Effector memory CD4-positive, alpha-beta T cell (primary cell): ENCODE data around the gene AADACL4.

Experiments
- DNase-seq, 3 donors: peaks; one replicate each; pipeline ENCODE4 v3.0.0-alpha.2; 2020
- H3K27ac ChIP-seq: 2 replicates; pipeline ENCODE4 v1.7.0; 2013; ENCODE audit warnings: mild to moderate bottlenecking, low read length, moderate library complexity; ENCODE audit not compliant: insufficient read depth, poor library complexity, severe bottlenecking
- H3K27me3 ChIP-seq: replicated peaks from 2 replicates; pipeline ENCODE4 v1.7.0; 2013; ENCODE audit warnings: mild to moderate bottlenecking, low read length; ENCODE audit not compliant: insufficient read depth, control insufficient read depth, poor library complexity, severe bottlenecking
- H3K36me3 ChIP-seq: 2 replicates; pipeline ENCODE4 v1.7.0; 2013; ENCODE audit warnings: mild to moderate bottlenecking, low read length, moderate library complexity; ENCODE audit not compliant: control insufficient read depth, insufficient read depth
- H3K4me1 ChIP-seq: 2 replicates; pipeline ENCODE4 v1.7.0; 2013; ENCODE audit warnings: low read length, mild to moderate bottlenecking; ENCODE audit not compliant: control insufficient read depth, insufficient read depth, poor library complexity, severe bottlenecking
- H3K4me3 ChIP-seq: 2 replicates; pipeline ENCODE4 v1.7.0; 2013; ENCODE audit warnings: low read length, low read depth, mild to moderate bottlenecking; ENCODE audit not compliant: insufficient read depth, poor library complexity, severe bottlenecking
- H3K9me3 ChIP-seq: 2 replicates; pipeline ENCODE4 v1.7.0; 2013; ENCODE audit warnings: mild to moderate bottlenecking, low read length, moderate library complexity; ENCODE audit not compliant: control insufficient read depth

AADACL4 gene

DNA sequence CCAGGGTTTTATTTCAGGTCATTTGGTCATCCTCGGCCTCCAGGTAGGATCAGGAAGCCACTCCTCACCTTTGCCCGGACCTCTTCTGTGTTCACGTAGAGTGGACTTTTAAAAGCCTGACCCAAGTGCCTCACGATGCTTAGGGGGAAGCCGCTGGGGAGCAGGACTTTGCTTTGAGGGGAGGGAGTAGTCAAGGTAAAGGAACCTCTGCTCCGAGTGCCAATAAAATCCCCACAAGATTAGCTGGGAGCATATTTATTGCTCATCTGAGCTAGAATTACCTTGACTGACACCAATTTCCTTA, 25.3 kb upstream of the AADACL4 start:
- no peaks in the 10 kb centered on the region for H3K27me3 ChIP-seq
- H3K4me3 ChIP-seq, result peak overlapping the region; percentile 96
- H3K36me3 ChIP-seq, result no peaks in the 10 kb centered on the region
- H3K27ac ChIP-seq, result peak overlapping the region; percentile 79
- H3K9me3 ChIP-seq, result no peaks in the 10 kb centered on the region
- peaks cover 38% of the 10 kb centered on the region for H3K4me1 ChIP-seq
- no peak for DNase-seq

DNA sequence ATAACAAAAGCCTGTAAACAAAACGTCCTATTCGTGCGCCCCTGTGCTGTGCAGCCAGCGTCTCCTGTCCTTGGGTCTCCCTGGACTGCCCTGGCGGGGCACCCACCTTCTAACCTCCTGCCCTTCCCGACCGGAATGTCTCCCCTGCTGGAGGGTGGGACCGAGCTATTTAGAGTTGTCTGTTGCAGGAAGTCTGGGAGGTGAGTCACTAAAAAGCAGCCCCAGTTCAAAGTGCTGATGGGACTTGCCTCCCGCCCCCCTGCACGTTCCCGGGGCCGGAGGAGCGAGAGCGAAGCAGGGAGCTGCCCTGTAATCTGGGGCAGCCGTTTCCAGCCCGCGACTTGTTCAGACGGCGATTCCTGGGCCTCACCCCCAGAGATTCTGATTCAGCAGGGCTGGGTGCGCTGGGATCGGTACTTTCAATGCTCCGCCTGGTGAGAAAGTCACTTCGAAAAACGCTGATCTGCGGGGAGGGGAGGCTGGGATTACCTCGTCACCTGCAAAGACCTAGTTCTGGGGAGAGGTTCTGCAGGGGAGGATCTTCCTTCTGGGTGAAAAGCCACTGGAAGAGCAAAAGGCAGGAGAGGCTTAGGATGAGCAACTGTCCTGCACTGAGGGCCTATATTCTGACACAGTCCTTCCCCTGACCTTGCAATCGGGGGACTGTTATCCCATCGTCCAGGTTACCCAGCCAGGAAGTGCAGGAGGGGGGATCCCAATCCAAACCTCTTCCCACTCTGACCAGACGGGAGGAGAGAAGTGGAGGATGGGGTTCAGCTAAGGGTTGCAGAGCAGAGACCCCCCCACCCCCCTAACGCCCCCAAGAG, 24.7 kb upstream of the AADACL4 start:
- Histone ChIP-seq H3K27me3 (no peaks in the 10 kb centered on the region), H3K4me3 (peak overlapping the region; percentile 96), H3K4me1 (peaks cover 37% of the 10 kb centered on the region), H3K9me3 (no peaks in the 10 kb centered on the region), H3K27ac (peak overlapping the region; percentile 79), H3K36me3 (no peaks in the 10 kb centered on the region)
- peak; percentile 49 to 72 (median 67) for DNase-seq

DNA sequence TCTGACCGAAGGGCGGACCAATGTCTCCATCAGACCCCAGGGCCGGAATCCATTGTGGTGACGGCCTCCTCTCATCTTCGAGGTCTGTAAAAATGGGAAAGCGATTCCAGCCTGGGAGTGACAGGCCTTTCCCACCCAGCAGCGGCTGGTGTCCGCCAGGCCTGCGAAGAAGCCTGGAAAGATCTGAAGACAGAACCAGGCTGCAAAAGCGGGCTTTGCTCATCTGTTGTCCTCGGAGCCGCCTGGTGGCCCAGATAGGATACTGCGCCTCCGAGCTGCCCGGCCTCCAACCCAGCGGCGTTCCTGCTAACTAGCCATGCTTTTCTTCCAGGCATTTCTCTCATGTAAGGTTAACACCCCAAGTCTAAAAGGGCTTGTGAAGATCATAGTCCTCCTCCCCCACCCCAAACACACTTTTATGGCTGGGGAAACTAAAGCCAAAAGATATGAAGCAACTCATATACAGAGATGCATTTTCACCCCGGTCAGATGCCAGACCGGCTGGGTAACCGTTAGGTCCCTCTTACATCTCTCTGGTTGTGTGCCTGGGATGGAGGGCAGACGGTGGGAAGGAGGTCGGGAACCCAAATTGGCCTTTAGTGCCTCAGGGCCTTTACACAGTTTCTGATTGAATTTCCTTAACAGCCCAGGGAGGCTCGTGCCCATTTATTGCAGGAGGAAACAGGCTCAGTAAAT, 23.9 kb upstream of the AADACL4 start:
- DNase-seq, result peak; percentile 51 to 59 (median 54)
- H3K4me3 ChIP-seq, result peak overlapping the region; percentile 96
- H3K27ac ChIP-seq, result no peak overlapping the region
- peaks cover 29% of the 10 kb centered on the region for H3K4me1 ChIP-seq
- H3K9me3 ChIP-seq, result no peaks in the 10 kb centered on the region
- H3K36me3 ChIP-seq, result no peaks in the 10 kb centered on the region
- H3K27me3 ChIP-seq, result no peaks in the 10 kb centered on the region

DNA sequence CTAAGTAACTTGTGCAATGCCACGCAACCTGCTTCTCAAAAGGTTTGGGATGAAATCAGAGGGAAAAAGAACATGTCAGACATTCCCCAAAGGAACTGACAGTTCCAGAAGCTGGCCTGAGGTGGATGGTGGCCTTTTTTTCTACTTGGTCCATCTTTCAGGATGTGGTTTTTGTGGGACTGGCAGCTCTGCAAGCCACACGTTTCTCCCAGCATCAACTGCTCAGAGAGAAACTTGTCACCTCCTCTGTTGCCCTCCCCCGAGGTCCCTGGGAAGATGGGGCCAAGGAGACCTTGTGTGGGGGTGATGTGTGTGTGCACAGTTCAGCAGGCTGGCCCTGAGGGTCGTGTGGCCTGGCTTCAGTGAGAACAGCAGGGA, 23.4 kb upstream of the AADACL4 start:
- Histone ChIP-seq H3K4me3 (no peak overlapping the region), H3K4me1 (peaks cover 24% of the 10 kb centered on the region), H3K27me3 (no peaks in the 10 kb centered on the region), H3K9me3 (no peaks in the 10 kb centered on the region), H3K36me3 (no peaks in the 10 kb centered on the region), H3K27ac (no peak overlapping the region)
- no peak for DNase-seq

DNA sequence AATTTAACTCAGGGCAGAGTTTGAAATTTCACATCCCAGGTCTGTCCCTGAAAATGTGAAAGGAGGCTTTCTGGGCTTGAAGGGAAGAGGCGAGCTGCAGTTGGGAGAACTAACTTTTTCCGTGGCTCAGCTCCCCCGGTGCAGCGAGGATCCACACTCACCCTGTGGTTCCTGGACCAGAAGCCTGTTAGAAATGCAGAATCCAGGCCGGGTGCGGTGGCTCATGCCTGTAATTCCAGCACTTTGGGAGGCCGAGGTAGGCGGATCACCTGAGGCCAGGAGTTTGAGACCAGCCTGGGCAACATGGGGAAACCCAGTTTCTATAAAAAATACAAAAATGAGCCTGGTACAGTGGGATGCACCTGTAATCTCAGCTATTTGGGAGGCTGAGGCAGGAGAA, 23.0 kb upstream of the AADACL4 start:
- Histone ChIP-seq H3K36me3 (no peaks in the 10 kb centered on the region), H3K4me3 (no peak overlapping the region), H3K9me3 (no peaks in the 10 kb centered on the region), H3K27ac (no peak overlapping the region), H3K27me3 (no peaks in the 10 kb centered on the region), H3K4me1 (peaks cover 22% of the 10 kb centered on the region)
- DNase-seq, result no peak

DNA sequence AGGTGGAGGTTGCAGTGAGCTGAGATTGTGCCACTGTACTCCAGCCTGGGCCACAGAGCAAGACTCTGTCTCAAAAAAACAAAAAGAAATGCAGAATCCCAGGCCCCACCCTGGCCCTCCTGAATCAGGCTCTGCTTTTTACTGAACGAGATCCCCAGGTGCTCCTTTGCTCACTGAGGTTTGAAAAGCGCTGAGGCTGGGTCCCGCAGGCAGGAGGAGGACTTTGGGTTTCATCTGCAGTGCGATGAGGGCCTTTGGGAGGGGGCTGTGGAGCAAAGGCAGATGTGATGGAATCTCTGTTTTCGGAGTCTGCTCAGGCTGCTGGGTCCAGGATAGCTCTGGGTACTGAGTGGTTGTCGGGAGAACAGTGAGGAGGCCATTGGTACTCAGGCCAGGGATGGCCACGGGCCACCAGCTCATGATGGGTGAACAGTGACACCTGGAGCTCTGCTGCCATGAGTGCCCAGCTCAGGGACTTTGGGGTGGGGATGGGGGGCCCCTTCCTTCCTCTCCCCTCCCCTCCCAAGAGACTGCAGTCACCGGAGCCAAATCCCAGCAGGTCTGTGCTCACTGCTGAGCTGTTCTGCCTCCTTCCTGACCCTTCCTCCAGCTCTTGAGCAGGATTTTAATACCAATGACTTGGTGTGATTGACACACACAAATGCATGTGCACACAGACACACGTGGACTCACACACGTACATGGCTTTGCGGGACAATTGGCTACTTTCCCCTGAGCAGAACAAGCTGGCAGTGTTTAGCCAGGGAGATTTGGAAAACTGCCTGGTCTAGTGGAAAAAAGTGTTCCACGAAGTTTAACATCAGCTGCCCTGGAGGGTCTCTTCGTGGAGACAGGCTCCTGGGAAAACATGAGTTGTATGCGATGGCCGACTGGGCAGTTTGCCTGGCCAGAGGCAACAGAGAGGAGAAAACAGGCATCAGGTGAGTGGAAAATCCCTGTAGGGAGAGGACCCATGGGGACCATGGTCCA, 22.2 kb upstream of the AADACL4 start:
- peaks cover 16% of the 10 kb centered on the region for H3K4me1 ChIP-seq
- no peak for DNase-seq
- H3K9me3 ChIP-seq, result no peaks in the 10 kb centered on the region
- H3K27me3 ChIP-seq, result no peaks in the 10 kb centered on the region
- H3K36me3 ChIP-seq, result no peaks in the 10 kb centered on the region
- no peak overlapping the region for H3K27ac ChIP-seq
- no peak overlapping the region for H3K4me3 ChIP-seq

DNA sequence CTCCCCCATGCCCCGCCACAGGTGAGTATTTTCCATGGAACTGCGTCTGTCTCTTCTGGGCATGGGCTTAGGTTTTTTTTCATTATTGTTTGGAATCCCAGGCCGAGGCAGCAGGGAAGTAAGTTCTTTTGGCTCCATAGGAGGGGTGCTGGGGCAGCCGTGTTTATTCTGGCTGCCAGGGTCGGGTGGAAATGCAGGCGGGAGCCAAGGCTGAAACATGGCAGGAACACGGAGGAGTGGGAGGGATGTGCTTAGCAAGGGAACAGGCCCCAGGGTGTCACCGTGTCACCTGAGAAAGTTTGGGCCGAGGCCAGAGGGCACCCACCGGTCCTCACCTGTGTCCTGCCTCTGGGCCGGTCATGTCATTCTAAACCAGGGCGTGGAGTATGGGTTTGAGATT, 21.4 kb upstream of the AADACL4 start:
- no peak for DNase-seq
- H3K9me3 ChIP-seq, result no peaks in the 10 kb centered on the region
- H3K4me1 ChIP-seq, result peaks cover 16% of the 10 kb centered on the region
- no peaks in the 10 kb centered on the region for H3K36me3 ChIP-seq
- no peak overlapping the region for H3K4me3 ChIP-seq
- H3K27me3 ChIP-seq, result no peaks in the 10 kb centered on the region
- H3K27ac ChIP-seq, result no peak overlapping the region

DNA sequence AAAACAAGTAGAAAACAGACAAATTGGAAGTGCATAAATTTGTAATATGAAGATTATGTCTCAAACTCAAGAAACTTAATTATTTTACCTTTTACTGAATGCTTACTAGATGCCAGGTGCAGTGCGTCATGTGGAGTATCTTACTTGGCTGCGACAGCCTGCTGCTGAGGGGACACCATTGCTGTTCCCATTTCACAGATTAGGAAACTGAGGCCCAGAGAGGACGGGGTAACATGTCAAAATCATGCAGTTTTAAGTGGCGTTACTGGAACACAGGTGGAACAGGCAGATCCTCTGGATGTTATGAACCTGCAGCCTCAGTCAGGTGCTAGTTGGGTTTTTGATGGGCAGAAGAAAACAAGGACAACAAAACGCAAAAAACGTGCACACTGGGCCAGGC, 18.6 kb upstream of the AADACL4 start:
- no peak for DNase-seq
- Histone ChIP-seq H3K9me3 (no peaks in the 10 kb centered on the region), H3K4me3 (no peak overlapping the region)

DNA sequence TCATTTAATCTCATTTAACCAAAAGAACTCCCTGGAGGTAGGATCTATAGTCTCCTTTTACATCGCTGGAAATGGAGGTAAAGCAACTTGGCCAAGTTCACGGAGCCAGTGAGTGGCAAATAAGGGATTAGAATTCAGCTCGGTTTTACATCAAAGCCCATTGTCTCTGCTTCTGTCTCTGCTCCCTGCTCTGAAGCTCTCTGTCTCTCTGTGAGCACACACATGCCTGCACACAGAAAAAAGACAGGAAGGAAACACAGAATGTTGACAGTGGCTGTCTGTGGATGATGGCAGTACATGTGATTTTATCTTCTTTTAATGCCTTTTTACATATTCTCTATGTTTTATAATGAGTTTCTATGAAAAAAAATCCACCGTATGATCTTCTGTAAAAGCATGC, 17.0 kb upstream of the AADACL4 start:
- Histone ChIP-seq H3K27me3 (no peaks in the 10 kb centered on the region), H3K4me1 (no peaks in the 10 kb centered on the region), H3K36me3 (no peaks in the 10 kb centered on the region), H3K4me3 (no peak overlapping the region), H3K27ac (no peak overlapping the region), H3K9me3 (no peaks in the 10 kb centered on the region)
- DNase-seq, result no peak

More for the DNA sequence above, 18.6 kb upstream of the AADACL4 start:
- Histone ChIP-seq H3K27me3 (no peaks in the 10 kb centered on the region), H3K4me1 (peaks cover 5% of the 10 kb centered on the region), H3K36me3 (no peaks in the 10 kb centered on the region), H3K27ac (no peak overlapping the region)
